Astrocyte (in vitro differentiated cells and primary cell): ENCODE data around the gene DMKN.

Source experiments
- EZH2 ChIP-seq: IDR thresholded peaks from 2 replicates; pipeline ENCODE4 v1.6.1; 2012; ENCODE audit warnings: mild to moderate bottlenecking, low read length, inconsistent platforms; ENCODE audit not compliant: insufficient read depth
- TF ChIP-seq, protein P1 (sequence below): IDR thresholded peaks from 2 replicates; pipeline ENCODE4 v1.5.1; 2011; ENCODE audit warnings: low read depth, mild to moderate bottlenecking, inconsistent platforms, low read length, moderate library complexity; ENCODE audit not compliant: insufficient read depth

DNA sequence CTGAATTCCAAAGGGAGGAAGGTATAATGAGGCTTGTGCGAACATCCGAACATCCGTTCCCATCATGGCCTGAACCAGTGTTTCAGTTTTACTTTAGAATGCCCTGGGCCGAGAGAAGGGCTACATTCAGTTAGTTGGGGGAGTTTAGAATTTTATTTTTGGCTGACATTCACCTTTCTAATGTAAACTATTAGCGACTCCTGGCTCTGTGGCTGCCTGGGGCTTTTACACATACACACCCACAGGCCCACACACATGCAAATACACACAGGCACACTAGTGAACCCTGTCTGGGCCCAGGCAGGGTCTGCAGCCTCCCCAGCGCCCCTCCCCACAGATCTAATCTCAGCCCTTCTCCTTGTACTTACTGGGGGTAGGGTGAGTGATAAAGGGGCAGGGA lies 25.9 kb upstream of the DMKN start:
- TF ChIP-seq, protein P1, sequence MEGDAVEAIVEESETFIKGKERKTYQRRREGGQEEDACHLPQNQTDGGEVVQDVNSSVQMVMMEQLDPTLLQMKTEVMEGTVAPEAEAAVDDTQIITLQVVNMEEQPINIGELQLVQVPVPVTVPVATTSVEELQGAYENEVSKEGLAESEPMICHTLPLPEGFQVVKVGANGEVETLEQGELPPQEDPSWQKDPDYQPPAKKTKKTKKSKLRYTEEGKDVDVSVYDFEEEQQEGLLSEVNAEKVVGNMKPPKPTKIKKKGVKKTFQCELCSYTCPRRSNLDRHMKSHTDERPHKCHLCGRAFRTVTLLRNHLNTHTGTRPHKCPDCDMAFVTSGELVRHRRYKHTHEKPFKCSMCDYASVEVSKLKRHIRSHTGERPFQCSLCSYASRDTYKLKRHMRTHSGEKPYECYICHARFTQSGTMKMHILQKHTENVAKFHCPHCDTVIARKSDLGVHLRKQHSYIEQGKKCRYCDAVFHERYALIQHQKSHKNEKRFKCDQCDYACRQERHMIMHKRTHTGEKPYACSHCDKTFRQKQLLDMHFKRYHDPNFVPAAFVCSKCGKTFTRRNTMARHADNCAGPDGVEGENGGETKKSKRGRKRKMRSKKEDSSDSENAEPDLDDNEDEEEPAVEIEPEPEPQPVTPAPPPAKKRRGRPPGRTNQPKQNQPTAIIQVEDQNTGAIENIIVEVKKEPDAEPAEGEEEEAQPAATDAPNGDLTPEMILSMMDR = no peak
- TF ChIP-seq EZH2 = no peak
